Endothelial cell of hepatic sinusoid (primary cell): ENCODE measurements around the gene FAM234A.
"Not testable (repeated sequence)": the region's sequence is repeated elsewhere in the genome, so short reads cannot be mapped to it uniquely, and the experiment has no call there.

Source experiments
- in situ Hi-C: cut with HindIII; loops from 2 replicates; pipeline ENCODE4 v1.10.0; 2017; ENCODE audit warnings: low sequenced_read_pairs

FAM234A gene

GRCh38 chr16:234468-235305, at the start of gene FAM234A:
TSS of gene FAM234A (plus strand) at chr16:234821. CDS start at chr16:254414, 19,593 bp downstream.
- in situ Hi-C loops, result no loop called here

DNA sequence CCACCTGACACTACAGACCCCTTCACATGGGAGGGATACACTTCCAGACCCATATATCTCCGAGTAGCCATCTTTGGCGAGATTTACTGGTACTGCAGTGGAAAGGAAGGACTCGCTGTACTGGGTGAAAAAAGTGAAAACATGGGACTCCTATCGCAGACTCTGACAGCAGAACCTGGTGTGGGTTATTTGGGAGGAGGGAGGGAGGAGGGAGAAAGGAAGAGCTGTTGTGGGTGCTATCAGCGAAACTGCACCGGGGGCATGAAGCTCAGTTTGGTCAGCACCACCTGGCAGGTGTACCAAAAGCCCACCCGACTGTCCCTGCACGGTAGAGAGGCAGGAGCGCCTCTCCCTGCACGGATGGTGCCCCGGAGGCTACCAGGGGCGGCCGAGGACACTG, 49.4 kb upstream of the FAM234A start:
- in situ Hi-C loops, result no loop called here

DNA sequence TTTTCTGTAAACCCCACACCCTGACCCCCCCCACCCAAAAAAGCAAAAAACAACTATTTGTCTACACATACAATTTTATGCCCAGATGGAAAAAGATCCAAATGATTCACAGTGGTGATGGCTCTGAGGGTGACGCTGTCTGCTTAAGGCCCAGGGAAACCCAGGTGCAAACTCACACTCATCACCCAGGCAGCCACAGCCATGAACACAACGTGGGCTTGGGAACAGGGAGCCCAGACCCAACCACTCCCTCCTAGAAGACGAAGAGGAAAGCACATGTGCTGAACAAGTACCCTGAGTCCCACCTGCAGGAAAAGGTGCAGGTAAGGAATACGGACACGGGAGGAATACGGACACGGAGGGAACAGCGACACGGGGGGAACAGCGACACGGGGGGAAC, 48.9 kb upstream of the FAM234A start:
- in situ Hi-C loops, result no loop called here

DNA sequence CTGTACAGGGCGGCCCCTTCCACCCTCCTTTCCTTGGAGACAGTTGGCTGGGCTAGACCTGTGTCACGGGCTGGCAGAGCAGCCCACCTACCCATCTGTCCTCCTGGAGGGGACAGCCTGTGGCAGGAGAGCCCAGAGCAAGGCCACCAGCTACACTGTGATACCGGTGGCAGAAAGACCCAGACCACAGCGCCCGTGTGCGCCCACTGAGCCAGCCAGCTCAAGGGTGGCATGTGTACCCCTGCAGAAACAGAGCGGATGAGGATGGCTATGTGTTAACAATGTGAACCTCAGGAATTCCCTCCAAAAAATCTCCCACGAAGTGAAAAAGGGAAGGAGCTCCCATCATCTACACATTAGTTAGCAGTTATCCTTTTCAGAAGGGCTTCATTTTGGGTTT, 47.3 kb upstream of the FAM234A start:
- in situ Hi-C loops, result no loop called here

- in situ Hi-C loops, result no loop called here
Observed at GRCh38 chr16:188674-189073, 45.9 kb upstream of the FAM234A start.

DNA sequence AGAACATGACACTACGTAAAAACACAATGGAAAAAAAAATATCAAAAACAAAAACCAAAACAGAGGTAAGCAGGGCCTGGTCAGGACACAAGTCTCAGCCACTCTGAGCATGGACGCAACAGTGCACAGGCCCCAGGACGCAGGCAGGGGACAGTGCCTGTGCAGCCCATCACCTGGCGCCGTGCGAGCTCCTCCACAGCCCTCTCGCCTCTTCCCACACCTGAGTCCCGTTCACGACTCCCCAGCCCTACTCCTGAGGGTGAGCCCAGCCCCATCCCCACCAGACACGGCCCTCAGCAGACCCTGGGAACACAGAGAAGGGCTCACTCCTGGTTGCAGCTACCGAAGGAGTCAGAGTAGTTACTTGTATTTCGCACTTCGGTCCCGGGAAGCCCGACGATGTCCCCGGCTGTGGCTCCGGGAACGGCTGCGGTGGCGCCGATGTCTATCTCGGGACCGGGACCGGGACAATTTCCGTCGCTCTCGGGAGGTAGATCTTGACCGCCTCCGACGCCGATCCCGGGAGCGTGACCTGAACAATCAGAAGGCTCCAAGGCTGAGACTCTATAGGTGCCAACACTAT, 44.9 kb upstream of the FAM234A start:
- in situ Hi-C loops, result no loop called here

GRCh38 chr16:191831-192230, 42.8 kb upstream of the FAM234A start:
- in situ Hi-C loops, result no loop called here

- in situ Hi-C loops, result no loop called here
Observed at GRCh38 chr16:192686-193085, 41.9 kb upstream of the FAM234A start.

DNA sequence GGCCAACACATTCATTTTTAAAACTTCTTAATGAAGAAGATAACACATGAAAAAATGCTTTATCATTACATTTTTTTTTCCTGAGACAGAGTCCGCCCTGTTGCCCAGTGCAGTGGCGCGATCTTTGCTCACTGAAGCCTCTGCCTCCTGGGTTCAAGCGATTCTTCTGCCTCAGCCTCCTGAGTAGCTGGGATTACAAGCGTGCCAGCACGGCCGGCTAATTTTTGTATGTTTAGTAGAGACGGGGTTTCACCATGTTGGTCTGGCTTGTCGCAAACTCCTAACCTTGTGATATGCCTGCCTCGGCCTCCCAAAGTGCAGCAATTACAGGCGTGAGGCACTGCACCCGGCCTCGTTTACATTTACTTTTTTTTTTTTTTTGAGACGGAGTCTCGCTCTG, 41.2 kb upstream of the FAM234A start:
- in situ Hi-C loops, result no loop called here

- in situ Hi-C loops, result no loop called here
Observed at GRCh38 chr16:194516-194915, 40.1 kb upstream of the FAM234A start.

- in situ Hi-C loops, result no loop called here
Observed at GRCh38 chr16:200388-200787, 34.2 kb upstream of the FAM234A start.

- in situ Hi-C loops, result no loop called here
Observed at GRCh38 chr16:203246-203645, 31.4 kb upstream of the FAM234A start.

- in situ Hi-C loops, result not testable (repeated sequence)
Observed at GRCh38 chr16:204046-204445, 30.6 kb upstream of the FAM234A start.

DNA sequence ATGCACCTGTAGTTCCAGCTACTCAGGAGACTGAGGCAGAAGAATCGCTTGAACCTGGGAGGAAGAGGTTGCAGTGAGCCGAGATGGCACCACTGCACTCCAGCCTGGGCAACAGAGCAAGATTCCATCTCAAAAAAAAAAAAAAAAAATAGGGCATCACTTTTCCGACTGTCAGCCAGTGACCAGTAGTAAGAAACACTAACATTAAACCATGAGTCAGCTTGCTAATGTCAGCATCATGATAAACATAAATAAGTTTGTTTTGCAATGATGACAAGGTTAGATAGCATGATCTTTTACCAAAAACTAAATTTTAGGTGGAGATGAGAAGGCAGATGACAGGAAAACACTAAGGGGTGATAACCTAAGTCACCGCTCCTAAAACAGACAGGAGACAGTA, 25.3 kb upstream of the FAM234A start:
- in situ Hi-C loops, result not testable (repeated sequence)

DNA sequence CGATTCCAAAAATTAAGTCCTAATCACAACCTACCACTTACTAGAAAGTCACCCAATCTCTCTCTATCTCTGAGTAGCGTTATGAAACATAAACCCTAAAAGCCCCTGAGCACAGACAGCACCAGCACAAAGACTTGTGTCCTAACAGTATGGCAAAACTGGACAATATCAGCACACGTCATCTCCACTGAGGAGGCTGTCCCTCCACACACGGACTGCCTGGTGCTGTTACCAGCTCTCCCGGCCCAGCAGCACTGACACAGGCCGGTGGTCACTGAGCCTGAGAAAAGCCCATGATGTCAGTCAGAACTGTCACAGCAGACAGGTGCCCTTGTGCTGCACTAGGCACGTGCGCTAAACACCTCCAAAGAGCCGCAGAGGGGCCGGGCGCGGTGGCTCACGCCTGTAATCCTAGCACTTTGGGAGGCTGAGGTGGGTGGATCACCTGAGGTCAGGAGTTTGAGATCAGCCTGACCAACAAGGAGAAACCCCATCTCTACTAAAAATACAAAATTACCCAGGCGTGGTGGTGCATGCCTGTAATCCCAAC, 22.9 kb upstream of the FAM234A start:
- in situ Hi-C loops, result loop anchor here (5.0 kb wide), 1 partner anchor 36 kb away; no protein-coding TSS in a partner anchor

DNA sequence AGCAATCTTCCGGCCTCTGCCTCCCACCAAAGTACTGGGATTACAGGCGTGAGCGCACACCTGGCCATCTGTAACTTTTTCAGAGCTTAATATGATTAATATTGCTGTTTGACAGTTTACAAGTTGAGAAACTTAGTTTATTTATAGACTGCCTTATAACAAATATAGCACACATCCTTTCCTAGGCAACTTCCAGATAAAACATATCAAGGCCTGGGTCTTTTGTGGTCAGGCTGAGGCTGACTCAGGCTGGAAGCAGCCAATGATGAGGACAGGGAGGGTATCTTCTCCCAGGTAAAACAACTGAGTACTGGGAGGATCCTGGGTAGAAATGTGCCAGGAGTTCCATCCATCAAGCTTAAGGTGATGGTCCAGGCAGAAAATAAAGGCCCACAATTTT, 21.6 kb upstream of the FAM234A start:
- in situ Hi-C loops, result loop anchor here (5.0 kb wide), 1 partner anchor 34 kb away; no protein-coding TSS in a partner anchor

GRCh38 chr16:220021-220420, 14.6 kb upstream of the FAM234A start:
- in situ Hi-C loops, result no loop called here

DNA sequence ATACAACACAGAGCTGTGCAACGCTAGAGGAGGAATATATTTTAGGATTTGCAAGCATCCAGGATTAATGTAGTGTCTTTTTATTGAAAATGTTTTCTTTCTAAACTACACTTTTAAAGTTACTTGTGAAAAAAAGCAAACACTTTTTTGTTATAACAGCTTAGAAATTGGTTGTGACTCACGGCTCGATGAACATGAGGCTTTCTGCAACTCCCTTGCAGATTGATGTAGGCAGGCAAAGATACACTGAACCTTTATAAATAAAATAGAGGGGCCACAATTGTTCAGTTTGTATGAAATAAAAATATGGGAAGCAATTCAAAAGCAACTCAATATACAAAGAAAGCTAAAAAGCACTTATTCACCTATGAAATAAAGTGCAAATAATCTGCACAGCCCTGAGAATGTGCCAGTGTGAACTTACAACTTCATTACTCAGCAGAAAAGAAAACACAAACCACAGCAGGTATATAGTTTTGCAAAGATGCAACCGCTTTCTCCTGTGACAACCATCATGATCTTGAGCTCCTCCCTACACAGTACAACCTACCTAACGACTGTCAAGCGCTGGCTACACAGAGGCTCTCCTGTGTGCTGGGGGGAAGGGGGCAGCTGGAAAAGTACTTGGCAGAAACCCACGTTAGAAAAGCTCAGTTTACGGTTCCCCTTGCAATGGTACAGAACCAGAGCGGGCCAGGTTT, 6.3 kb upstream of the FAM234A start:
- in situ Hi-C loops, result no loop called here

DNA sequence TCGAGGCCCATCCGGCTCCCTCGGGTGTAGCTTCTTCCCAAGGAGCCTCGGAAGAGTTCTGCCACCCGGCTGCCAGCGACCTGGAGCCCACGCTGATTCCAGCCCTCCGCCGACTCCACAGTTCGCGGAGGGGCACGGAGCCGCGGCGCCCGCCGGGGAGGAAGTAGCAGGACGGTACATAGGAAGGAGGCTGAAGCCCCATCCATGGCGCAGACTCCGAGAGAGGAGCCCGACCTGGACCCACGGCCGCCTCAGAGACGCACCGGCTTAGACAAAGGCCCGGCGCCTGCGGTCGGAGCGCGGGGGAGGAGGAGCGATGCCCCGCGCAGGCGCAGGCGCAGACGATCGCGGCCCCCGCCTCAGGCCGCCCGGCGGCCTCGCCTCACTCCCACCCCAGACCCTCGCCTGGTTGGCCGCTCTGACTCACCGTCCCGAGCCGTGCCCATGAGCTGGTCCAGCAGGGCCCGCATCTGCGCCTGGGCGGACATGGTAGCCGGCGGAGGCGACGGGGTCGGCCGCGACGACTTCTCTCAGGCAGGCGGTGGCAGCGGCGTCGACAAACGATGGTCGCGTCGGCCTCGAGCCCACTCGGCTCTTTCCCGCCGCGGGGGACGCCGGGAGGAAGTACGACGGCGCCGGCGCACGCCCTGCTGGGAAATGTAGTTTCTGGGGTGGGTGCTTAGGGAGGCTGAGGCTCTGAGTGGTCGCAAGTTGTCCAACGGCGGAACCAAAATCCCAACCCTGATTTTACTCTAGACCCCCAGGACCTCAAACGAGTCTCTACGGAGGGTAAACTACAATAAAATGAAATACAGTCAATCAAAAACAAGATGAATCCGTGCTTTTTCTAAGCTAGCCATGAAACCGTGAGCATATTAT, 5.5 kb upstream of the FAM234A start, which contains the start of gene LUC7L:
Gene LUC7L (minus strand): TSS at position 598 of the 879 bp plus-strand sequence. CDS start 110 bp downstream, at position 488.
- in situ Hi-C loops, result no loop called here

DNA sequence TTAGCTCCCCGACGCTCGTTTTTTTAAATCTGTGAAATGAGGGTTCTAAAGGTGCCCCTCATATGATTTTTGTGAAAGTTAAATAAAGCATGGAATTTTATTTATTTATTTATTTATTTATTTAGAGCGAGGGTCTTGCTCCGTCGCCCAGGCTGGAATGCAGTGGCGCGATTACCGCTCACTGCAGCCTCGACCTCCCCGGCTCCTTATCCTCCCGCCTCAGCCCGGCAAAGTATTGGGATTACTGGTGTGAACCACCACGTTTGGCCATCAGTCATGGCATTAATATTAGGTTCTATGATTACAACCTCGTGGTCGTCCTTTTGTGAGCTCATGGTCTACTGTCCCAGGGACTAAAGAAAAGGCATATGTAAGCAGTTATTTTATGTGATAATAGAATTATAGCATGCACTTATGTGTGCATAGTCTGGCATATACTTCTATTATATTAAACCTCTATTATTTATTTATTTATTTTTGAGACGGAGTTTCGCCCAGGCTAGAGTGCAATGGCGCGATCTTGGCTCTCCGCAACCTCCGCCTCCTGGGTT, 4.8 kb upstream of the FAM234A start:
- in situ Hi-C loops, result no loop called here
